Stimulated activated CD8-positive, alpha-beta memory T cell treated with anti-CD3 and anti-CD28 coated beads, Interleukin-15, amount 100 ng/mL, for 48 hours (primary cell): ENCODE results near the gene SHTN1.

Source experiments
- DNase-seq, 2 donors: peaks; one replicate each; pipeline ENCODE4 v3.0.0-alpha.2; 2020; ENCODE audit warnings: low read depth in 2 of 2

SHTN1 gene, protein sequence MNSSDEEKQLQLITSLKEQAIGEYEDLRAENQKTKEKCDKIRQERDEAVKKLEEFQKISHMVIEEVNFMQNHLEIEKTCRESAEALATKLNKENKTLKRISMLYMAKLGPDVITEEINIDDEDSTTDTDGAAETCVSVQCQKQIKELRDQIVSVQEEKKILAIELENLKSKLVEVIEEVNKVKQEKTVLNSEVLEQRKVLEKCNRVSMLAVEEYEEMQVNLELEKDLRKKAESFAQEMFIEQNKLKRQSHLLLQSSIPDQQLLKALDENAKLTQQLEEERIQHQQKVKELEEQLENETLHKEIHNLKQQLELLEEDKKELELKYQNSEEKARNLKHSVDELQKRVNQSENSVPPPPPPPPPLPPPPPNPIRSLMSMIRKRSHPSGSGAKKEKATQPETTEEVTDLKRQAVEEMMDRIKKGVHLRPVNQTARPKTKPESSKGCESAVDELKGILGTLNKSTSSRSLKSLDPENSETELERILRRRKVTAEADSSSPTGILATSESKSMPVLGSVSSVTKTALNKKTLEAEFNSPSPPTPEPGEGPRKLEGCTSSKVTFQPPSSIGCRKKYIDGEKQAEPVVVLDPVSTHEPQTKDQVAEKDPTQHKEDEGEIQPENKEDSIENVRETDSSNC

DNA sequence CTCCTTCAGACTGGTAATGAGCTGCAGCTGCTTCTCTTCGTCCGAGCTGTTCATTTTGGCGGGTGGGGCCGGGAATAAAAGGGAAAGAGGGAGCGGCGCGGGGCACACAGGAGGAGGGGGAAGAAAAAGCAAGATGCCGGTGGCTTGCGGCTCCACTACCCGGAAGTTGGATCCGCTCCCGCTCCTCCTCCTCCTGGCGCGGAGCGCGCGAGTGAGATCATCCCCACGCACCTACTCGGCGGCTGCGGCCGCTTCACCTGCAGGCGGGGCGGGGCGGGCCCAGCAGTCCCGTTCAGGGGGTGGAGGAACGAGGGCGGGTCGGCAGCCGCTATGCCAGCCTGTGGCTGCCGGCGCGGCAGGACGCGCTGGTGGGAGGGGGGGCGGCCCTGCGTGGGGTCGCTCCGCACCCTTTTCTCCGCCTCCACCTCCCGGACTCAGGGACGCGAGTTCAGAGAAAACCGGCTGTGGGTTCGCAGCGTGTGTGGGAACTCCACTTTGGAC is at the start of gene SHTN1:
TSS of gene SHTN1 (minus strand) at position 162 of the 501 bp plus-strand sequence. CDS start at position 54, 108 bp downstream.
- no peak for DNase-seq

DNA sequence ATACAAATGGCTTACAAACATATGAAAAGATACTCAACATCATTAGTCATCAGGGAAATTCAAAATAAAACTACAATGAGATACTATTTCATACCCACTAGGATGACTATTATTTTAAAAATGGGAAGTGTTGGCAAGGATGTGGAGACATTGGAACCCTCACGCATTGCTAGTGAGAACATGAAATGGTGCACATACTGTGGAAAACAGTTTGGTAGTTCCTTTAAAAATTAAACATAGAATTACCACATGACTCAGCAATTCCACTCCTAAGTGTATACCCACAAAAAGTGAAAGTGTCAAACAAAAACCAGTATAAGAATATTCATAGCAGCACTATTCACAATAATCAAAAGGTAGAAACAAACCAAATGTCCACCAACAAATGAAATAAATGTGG is 48.5 kb upstream of the SHTN1 start:
- DNase-seq = no peak

DNA sequence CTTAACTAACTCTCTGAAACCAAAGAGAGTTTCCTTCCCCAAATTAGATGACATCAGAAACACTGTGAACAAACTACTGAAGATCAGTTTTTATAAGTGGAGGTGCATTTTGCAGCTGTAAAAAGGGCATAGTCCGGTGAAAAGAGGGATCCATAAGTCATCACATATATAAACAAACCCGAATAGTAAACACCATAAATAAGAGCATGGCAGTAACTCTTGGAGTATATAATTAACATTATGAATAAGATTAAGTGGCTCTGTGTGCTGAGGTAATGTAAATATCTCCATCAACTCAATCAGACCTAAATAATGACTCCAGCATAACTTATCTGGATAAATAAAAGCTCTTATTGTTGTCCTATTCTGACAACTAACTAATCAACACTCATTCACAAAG is 43.0 kb upstream of the SHTN1 start:
- DNase-seq = no peak

DNA sequence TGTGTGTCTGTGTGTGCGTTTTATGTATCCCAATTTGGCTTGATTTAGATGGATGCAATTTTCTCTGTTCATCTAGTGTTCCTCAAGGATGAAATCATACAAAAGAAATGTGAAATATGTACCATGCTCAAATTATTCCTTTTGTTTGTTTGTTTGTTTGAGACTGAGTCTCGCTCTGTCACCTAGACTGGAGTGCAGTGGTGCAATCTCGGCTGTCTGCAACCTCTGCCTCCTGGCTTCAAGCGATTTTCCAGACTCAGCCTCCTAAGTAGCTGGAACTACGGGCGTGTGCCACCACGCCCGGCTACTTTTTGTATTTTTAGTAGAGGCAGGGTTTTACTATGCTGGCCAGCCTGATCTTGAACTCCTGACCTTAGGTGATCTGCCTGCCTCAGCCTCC is 11.3 kb upstream of the SHTN1 start:
- no peak for DNase-seq

DNA sequence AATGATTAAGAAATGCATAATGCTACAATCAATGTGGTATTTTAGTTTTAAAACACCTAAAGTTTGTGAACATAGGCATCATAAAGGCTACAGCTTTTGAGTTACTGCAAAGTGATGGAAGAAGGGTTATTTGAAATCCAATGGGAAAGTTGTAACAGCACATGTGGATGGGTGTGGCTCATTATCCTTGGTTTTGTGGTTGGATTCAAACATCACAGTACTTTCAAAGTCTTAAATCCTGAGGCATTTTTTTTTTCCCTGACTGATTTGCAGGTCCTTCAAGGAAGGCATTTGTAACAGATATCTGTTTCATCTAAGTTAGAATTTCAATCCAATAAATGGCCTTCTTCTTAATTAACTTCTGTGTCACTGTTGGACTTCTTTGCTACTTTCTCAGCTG is 9.8 kb upstream of the SHTN1 start:
- DNase-seq = no peak

DNA sequence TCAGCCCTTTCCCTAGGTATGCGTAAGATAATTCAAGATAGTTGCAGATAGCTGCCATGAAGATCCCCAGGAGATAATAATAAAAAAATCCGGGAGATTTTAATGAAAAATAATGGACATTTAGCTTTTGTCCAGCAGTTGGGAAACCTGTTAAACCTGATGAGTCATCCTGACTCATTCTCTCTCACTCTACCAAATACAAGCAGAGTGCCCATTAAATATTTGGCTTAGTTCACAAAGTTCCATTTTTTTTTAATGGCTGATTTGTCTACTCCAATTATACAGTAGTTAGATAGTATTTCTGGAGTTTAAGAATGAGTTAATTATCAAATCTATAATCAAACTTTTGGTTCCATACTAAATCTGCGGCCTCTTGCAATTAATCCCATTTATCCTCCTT is 2.1 kb upstream of the SHTN1 start:
- no peak for DNase-seq

DNA sequence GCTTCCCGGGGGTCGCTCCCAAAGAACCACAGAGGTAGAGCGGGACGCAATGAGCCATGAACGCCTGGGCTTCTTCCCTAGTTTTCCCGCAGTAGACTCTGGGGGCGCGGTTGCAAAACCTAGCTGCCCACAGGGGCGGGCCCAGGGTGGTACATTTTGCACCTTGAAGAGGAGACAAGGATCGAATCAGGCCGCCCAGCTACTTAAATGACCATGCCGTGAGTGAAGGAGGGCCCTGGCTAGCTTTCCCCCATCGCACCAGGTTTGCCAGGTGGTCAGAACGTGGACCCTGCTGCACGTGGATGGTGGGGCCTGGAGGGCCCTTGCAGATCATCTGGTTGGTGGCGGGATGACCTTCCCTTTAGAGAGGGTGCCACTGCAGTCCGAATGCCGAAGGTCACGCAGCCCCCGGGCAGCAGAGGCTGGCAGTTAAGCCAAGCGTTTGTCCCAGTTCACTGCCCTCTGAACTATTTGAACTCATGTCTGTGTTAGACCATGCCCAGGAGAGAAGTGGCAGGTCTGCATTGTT is 604 bp upstream of the SHTN1 start:
- no peak for DNase-seq

DNA sequence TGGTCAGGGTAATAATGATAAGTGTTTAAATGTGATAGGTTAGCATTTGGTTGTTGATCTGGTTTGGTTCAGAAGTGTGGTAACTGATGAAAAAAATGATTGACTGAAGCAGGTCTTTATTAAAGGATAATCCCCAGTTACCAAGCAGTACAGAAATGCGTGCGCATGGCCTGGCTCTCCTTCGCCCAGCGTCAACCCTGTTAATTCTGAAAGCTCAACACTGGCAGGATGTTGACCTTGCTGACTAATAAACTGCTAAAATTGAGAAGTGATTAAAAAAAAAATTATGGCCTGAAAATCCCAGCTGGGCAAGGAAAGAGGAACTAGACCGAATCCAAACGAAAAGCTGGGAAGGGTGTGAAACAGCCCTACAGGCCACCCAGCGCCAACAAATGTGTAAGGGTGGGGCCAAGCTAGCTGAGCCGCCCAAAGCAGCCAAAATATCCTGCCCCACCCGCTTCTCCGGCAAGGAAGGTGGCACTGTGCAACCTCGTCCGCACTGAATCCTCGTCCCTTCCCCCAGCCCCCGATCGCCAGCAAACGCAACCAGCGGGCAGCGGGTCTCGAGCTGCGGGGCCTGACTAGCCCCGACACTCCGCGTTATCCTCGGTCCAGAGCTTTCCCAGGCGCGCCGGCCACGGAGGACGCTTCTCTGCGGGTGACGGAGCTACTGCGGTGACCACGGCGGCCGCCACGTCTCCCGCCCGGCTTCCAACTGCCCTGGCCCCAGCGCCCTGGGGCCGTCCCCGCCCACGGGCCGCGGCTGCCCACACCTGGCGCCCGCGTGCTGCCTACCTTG is 561 bp downstream of the SHTN1 start:
- no peak for DNase-seq

DNA sequence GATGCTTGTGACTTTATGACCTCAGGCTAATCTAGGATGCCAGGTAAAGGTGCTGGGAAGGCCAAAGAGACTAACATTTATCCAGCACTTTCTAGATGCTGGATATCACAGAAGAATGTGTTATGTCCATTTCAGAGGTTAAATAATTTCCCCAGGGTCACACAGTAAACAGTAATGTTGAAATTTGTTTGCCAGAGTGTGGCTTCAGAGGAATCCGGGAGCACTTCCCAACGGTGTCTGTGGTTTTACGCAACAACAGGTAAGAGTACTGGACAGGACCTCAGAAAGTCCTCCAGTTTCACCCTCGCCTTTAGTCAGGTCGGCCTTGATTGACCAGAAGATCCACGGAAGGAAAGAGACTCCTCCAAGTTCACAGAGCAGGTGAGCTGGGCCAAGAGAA is 1.7 kb downstream of the SHTN1 start:
- DNase-seq = no peak

DNA sequence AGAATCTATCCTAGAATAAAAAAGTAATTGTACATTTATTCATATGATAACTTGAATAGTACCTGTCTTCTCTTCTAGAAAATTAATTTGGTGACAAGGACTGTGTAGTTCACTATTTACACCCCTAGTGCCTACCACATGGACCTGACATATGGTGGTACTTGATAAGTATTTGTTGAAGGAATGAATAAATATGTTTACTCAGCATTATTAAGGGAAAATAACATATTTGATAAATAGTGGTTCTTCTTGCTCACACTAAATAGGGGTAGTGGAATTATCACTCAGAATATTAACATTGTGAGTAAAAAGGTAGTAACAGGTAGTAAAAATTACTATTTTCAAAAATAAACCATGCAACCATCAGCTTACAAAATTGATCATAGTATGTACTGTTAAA is 2.8 kb downstream of the SHTN1 start:
- no peak for DNase-seq

DNA sequence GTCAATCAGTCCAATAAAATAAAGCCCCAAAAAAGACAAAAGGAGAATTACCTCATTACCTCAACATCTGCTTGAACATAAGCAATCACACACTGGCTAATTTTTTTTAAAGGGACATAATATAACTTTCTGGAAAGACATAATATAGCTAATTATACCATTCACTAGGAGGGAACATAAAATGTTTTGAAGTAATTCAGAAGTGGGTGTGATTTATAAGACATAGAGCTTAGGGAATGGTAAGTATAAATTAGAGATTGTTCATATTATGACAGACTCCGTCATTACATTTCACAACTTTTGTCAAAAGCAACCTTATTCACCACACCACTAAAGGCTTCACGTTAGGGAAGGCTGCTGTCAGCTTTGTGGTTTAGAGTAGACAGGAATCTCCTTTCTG is 3.8 kb downstream of the SHTN1 start:
- no peak for DNase-seq

DNA sequence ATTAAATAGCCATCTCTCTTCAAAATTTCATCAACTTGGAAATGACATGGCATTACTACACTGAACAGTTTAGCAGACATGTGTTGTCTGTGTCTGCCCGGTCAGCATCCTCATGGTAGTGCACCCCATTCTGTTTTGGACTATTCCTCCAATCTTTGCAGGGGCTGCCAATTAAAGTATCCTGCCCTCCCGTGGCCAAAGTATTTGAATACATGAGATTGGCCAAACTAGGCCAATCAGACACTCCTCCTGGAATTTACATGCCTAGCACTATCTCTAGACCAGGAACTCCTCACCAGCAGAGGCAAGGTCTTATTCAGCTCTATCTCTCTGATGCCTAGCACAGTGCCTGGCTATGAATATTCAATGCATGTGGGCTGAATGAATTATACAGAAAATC is 4.4 kb downstream of the SHTN1 start:
- DNase-seq = no peak

DNA sequence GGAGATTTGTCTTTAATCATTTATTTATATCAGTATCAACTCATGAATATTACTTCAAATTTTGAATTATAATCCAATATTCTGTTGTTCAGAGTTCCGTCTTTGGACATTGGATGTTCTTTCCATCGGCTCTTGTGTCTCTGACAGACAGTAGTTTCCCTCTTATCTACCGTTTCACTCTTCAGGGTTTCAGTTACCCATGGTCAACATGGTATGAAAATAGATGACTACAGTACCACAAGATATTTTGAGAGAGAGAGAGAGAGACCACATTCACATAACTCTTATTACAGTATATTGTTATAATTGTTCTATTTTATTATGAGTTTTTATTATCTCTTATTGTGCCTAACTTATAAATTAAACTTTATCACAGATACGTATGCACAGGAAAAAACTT is 6.8 kb downstream of the SHTN1 start:
- DNase-seq = no peak

DNA sequence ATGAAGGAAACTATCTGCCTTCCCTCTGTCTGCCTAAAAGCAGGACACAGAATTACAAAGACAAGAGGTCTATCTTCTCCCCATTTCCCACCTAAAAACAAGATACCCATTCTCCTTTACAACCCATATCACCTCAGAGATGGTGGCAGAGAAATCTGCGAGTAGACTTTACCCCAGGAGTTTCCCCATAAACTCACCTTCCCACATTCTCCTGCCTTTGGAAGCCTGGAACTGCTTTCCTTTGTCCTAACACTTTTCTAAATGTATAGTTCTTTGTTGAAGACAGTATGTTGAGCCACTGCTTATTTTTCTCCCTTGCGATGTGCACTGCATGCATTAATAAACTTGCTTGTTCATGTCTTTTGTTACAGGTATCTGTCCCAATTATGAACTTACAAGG is 8.0 kb downstream of the SHTN1 start:
- no peak for DNase-seq

DNA sequence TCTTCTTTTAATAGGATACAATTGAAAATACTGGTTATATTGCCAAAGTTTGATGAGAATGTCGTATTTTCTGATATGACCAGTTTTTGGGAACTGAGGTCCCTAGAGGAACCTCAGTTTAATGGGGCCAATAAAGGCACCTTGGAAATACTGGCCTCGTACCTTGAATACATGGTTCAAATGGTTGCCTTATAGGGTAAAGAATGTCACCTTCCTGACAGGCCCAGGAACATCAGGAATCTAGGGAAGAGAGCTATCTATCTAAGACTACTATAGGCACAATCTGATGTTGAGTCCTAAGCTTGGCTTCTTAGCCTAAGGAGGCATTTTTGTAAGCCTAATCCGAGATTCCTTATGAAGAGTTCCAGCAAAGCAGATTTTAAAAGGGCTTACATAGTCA is 9.3 kb downstream of the SHTN1 start:
- no peak for DNase-seq

DNA sequence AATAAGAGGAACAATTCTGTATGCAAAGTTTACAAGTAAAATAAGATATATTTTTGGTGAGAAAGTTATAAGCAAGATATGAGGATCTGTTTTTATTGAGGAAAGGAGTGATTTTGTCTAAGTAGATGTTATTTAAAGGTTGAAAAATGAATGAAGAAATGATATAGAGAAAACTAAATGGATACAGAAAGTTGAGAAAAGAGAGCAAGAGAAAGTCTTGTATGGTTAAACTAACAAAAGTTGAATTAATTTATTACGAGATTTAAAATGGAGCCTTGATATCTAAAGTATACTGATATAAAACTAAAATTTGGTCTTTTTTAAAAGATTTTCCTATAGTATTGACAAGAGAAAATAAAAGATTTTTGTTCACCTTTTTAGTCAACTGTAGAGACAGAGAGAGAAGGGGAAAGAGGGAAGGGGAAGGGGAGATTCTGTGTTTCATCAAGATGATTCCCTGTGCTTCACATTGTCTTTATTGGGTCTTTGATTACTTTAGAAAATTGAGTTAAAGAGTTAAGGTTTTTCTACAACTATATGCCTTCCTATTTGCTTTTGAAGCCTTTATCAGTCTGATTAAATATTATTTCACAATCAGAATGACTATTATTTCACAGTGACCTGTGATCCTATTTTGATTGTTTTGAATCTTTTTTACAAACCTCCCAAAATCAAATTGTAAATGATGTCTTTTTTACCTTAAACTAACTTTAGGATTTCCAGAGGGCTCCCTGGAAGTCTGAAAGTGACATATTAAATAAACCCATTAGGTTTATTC is 10.7 kb downstream of the SHTN1 start:
- no peak for DNase-seq

DNA sequence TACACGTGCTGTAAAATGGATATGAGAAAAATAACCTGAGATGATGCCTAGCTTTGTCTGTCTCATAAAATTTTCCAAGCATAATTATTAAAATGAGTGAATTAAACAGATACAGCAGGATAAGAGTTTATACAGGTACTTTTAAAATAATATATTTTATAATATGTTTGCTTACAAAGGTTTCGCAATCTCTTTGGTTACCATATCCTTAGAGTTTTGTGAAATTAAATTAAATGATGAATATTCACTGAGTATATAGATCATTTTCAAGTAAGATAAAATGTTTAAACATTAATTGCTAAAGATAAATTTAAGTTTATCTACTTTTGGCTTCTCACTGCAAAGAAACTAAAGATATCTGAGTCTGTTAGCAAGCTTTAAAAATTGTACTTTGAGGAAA is 11.4 kb downstream of the SHTN1 start:
- no peak for DNase-seq

DNA sequence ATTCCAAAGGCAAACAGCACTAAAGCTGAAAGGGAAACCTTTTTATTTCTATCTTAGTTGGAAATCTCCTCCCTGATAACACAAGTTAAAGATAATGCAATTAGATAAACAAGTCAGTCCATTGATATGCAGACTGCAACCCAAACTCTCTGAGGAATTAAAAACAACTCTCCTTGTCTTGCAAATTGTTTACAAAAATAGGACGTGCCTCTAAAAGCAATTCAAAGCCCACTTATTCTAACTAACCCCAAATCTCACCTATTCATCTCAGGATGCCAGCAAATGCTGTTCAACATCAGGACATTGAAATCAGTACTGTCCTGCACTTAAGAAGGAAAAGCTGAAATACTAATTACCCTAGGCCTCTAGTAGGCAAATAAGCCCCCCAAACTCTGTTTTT is 12.8 kb downstream of the SHTN1 start:
- no peak for DNase-seq

DNA sequence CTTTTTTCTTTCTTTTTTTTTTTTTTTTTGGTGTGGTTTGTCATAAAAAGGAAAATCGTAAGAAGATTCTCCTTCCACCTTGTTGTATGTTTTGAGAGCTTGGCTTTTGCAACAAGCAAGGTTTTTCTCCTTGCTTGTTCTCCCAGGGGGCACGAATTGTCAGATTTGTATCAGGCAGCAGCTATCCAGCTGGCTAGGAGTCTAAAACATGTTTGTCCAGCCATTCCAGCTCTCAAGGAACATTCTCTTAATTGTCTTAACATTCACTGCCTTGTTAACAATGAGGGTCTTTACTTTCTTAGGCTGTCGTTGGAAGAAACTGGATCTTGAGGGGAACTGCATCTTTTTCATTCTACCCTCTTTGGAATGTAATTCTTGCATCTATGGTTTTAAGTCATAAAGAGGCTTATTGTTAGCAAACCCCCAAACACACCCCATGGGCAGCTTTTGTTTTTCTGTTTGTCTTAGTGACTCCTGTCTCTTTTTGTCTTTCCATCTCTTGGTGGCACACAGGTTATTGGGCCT is 14.6 kb downstream of the SHTN1 start:
- DNase-seq = no peak

DNA sequence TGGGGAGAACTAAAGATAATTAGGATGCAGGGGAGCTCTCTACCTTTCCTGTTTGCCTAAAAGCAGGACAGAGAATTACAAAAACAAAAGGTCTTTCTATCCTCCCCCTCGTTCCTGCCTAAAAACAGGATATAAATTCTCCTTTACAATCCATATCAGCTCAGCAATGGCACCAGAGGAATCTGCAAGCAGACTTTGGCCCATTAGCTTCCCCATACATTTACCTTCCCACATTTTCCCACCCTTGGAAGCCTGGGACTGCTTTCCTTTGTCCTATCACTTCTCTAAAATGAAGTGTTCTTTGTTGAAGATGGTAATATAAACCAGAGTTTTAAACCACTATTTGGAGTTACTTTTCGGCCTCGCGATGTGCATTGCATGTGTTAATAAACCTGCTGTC is 15.5 kb downstream of the SHTN1 start:
- DNase-seq = no peak

DNA sequence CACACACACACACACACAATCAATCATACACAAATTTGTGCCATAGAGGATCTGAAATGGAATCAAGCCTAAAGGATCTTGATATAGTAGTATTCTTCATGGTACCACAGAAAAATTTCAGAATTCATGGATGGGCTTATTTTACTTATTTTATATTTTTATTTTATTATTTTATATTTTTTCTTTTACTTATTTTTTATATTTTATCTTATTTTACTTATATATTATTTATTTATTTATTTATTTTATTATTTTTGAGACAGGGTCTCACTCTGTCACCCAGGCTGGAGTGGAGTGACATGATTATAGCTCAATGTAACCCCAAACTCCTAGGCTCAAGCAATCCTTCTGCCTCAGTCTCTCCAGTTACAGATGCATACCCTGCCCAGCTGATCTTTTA is 16.7 kb downstream of the SHTN1 start:
- no peak for DNase-seq
